Nephron progenitor cell (in vitro differentiated cells): Measurements from ENCODE around the gene CHRNB2.
A peak's percentile ranks its signal among the peaks of the same experiment; 100 is the strongest.

Experiments used
- DNase-seq: peaks from one replicate; pipeline ENCODE4 v3.0.0; 2021
- H3K27ac Mint-ChIP-seq: 2 replicates; pipeline ENCODE4 v1.8.0; 2021; ENCODE audit warnings: mild to moderate bottlenecking, moderate library complexity, mixed read lengths
- H3K27me3 Mint-ChIP-seq: 2 replicates; pipeline ENCODE4 v1.8.0; 2021; ENCODE audit warnings: mild to moderate bottlenecking, low read depth, mixed read lengths; ENCODE audit not compliant: poor library complexity
- H3K36me3 Mint-ChIP-seq: 2 replicates; pipeline ENCODE4 v1.8.0; 2021; ENCODE audit warnings: low read depth, mixed read lengths
- H3K4me1 Mint-ChIP-seq: 2 replicates; pipeline ENCODE4 v1.8.0; 2021; ENCODE audit warnings: mixed read lengths
- H3K4me3 Mint-ChIP-seq: 2 replicates; pipeline ENCODE4 v1.8.0; 2021; ENCODE audit warnings: mild to moderate bottlenecking, moderate library complexity, mixed read lengths
- H3K9me3 Mint-ChIP-seq: 2 replicates; pipeline ENCODE4 v1.8.0; 2021; ENCODE audit warnings: mild to moderate bottlenecking, moderate library complexity, mixed read lengths
- TF ChIP-seq, protein P1 (sequence below): fragments of 200-600 bp; sonication (generic); IDR thresholded peaks from 2 replicates; pipeline ENCODE4 v1.5.0; 2021; ENCODE audit warnings: antibody characterized with exemption

Gene CHRNB2

DNA sequence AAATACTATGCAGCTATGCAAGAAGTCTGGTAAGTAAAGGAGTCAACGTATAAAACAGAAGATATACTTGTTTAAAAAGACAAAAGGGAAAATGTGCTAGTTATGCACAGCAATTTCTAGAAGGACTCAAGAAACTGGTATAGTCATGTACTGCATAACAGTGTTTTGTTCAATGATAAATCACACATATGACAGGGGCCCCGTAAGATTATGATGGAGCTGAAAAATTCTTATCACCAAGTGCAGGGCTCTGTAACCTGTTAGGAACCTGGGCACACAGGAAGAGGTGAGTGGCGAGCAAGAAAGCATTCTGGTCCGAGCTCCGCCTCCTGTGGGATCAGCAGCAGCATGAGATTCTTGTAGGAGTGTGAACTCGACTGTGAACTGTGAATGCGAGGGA, 27.2 kb downstream of the CHRNB2 start:
- TF ChIP-seq, protein P1, sequence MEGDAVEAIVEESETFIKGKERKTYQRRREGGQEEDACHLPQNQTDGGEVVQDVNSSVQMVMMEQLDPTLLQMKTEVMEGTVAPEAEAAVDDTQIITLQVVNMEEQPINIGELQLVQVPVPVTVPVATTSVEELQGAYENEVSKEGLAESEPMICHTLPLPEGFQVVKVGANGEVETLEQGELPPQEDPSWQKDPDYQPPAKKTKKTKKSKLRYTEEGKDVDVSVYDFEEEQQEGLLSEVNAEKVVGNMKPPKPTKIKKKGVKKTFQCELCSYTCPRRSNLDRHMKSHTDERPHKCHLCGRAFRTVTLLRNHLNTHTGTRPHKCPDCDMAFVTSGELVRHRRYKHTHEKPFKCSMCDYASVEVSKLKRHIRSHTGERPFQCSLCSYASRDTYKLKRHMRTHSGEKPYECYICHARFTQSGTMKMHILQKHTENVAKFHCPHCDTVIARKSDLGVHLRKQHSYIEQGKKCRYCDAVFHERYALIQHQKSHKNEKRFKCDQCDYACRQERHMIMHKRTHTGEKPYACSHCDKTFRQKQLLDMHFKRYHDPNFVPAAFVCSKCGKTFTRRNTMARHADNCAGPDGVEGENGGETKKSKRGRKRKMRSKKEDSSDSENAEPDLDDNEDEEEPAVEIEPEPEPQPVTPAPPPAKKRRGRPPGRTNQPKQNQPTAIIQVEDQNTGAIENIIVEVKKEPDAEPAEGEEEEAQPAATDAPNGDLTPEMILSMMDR: no peak
- H3K36me3 Mint-ChIP-seq: peaks cover 54% of the 10 kb centered on the region
- H3K27me3 Mint-ChIP-seq: peaks cover 2% of the 10 kb centered on the region
- H3K4me3 Mint-ChIP-seq: no peak overlapping the region
- H3K4me1 Mint-ChIP-seq: peaks cover 2% of the 10 kb centered on the region
- no peaks in the 10 kb centered on the region for H3K9me3 Mint-ChIP-seq
- H3K27ac Mint-ChIP-seq: peak overlapping the region; percentile 89
- no peak for DNase-seq

DNA sequence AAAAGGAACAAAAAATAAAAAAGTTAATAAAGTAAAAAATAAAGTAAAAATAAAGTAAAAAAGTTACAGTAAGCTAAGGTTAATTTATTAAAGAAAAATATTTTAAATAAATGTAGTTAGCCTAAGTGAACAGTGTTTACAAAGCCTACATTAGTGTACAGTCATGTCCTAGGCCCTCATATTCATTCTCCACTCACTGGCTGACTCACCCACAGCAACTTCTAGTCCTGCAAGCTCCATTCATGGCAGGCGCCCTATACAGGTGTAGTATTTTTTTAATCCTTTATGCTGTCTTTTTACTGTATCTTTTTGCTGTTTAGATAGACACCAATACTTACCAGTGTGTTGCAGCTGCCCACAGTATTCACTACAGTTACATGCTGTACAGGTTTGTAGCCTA, 28.0 kb downstream of the CHRNB2 start:
- peaks cover 2% of the 10 kb centered on the region for H3K27me3 Mint-ChIP-seq
- H3K4me3 Mint-ChIP-seq: no peak overlapping the region
- no peak overlapping the region for H3K27ac Mint-ChIP-seq
- H3K4me1 Mint-ChIP-seq: peaks cover 4% of the 10 kb centered on the region
- DNase-seq: no peak
- TF ChIP-seq, protein P1: no peak
- H3K9me3 Mint-ChIP-seq: no peaks in the 10 kb centered on the region
- peaks cover 53% of the 10 kb centered on the region for H3K36me3 Mint-ChIP-seq

DNA sequence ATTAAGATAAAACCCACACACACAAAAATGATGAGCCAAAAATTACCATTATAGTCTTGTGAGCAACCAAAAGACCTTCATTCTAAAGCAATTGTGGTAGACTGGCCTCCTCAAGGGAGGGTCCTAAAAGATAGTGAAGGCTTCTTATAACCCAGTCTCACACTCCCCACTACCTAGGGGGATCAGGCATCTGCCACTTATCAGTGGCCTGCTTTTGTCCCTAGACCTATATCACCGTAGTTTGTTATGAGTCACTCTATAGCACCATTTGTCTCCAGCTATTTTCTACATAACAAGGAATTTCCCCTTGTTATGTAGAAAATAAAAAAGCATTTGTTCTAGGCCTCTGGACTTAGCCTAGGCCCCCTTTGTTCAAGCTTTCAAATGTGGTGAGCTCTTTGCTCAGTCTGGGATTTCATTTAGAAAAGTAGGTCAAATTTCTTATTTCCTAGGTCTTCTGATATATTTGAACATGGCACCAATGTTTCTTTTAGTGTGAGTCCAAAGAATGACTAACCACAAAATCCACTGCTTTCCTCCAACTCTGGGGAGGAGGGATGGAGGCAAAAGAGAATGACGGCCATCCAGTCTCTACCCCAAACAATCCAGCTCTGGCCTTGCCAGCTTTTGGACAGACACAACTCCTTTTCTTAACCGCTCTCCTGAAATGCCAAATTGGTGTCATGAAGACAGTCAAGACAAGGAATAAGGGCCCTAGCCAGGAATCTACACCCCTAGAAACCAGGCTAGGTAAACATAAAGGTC, 31.5 kb downstream of the CHRNB2 start:
- TF ChIP-seq, protein P1: no peak
- no peak overlapping the region for H3K27ac Mint-ChIP-seq

DNA sequence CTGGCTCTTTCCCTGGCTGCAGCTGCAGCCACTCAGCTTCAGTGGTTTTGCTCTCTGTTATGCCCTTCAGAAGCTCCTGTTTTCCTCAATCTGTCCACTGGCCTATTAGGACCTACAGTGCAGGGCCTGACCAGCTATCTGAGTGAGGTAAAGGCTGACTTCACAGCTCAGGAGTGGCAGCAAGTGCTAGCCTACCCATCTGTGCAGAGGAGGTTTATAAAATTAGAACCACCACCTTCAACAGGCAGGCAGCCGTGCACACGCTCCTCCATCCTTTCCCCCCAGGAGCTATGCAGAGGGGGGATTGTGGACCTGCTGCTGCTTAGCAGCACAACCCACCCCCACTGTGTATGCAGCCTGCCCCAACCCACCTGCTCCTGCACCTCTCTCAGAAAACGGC, 32.1 kb downstream of the CHRNB2 start:
- peaks cover 14% of the 10 kb centered on the region for H3K4me1 Mint-ChIP-seq
- no peak for DNase-seq
- TF ChIP-seq, protein P1: no peak
- H3K27ac Mint-ChIP-seq: peak overlapping the region; percentile 80
- peaks cover 53% of the 10 kb centered on the region for H3K36me3 Mint-ChIP-seq
- no peaks in the 10 kb centered on the region for H3K9me3 Mint-ChIP-seq
- no peak overlapping the region for H3K4me3 Mint-ChIP-seq
- H3K27me3 Mint-ChIP-seq: no peaks in the 10 kb centered on the region

More for the DNA sequence above, 31.5 kb downstream of the CHRNB2 start:
- Mint-ChIP-seq H3K4me3 (no peak overlapping the region), H3K27me3 (no peaks in the 10 kb centered on the region), H3K36me3 (peaks cover 54% of the 10 kb centered on the region), H3K9me3 (no peaks in the 10 kb centered on the region), H3K4me1 (peaks cover 9% of the 10 kb centered on the region)
- no peak for DNase-seq

DNA sequence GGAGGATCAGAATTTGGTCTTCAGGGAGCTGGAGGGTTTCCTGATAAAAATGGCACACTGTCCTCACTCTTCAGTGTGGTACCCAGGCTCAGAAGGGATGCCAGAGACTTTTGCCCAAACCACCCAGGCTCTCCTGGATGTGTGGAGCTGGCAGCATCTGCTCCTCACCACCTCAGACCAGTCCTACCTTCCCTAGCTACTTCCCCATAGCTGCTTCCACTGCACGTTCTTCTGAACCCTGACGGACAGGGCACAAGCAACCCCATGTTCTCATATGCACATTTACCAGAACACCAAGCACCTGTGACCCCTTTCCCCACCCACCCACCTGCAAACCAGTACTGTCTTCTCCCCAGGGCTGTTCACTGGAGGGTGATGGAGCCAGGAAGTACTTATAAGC, 35.7 kb downstream of the CHRNB2 start:
- Mint-ChIP-seq H3K27ac (no peak overlapping the region), H3K9me3 (no peaks in the 10 kb centered on the region), H3K4me1 (peaks cover 46% of the 10 kb centered on the region), H3K36me3 (peaks cover 39% of the 10 kb centered on the region), H3K27me3 (no peaks in the 10 kb centered on the region), H3K4me3 (no peak overlapping the region)
- TF ChIP-seq, protein P1: no peak
- DNase-seq: no peak

DNA sequence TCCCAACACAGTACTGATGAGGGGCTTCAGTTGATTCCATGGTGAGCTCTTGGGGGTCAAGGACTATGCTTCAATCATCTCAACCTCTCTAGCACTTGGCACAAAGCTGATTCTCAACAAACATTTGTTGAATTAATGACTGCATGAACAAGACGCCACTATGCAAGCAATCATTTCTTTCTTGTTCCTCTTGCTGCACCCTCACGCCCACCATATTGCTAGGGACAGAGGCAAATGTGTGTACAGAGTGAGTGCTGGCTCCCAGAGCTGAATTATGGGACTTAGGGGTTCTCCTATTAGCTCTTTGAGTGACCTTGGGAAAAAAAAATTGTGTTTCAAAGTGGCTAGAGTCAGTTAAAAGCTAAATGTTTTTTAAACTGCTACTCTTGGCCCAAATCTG, 38.0 kb downstream of the CHRNB2 start:
- H3K4me1 Mint-ChIP-seq: peaks cover 57% of the 10 kb centered on the region
- H3K9me3 Mint-ChIP-seq: no peaks in the 10 kb centered on the region
- TF ChIP-seq, protein P1: no peak
- no peak overlapping the region for H3K27ac Mint-ChIP-seq
- no peaks in the 10 kb centered on the region for H3K27me3 Mint-ChIP-seq
- peaks cover 35% of the 10 kb centered on the region for H3K36me3 Mint-ChIP-seq
- H3K4me3 Mint-ChIP-seq: no peak overlapping the region
- no peak for DNase-seq
